ENCODE measurements around the gene ASB6.

Gene ASB6
- 36.5 to 58.6 reads per million in 2 donors for total RNA-seq

DNA sequence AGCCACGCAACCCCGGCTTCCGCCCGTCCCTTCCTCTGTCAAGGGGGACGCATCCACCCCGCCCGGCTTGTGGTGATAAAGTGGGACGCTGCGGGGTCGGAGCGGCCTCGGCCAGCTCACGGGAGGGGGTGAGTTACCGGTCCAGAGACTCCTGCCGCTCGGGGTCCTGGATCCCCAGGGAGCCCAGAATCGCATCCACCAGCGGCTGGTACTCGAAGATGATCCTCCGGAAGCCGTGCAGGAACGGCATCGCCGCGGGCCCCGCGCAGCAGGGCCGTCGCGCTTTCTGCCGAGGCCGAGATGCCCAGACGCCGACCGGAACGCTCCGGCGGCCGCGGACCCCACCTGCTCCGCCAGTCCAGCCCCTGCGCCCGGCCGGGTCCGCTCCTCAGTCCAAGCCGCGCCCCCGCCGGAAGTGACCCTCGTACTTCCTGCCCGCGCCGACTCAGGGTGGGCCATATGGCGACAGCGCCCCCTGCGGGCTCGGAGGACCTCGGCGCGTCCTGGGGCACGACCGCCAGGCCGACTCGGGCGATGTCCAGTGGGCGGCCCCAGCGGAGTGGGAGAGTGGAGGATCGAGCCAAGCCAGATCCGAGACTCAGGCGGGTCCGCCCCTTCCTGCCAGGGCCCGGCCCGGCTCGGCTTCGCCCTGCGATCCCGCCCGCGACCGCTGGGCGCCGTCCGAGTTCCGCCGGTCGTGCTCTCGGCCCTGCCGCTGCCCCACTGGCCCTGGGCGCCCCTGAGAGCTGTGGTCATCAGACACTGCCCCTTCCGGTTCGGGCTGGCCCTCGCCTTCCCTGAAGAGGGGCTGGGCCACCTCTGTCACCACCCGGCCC, at the start of gene ASB6:
Gene ASB6 (minus strand): TSS at position 402 of the 836 bp plus-strand sequence. CDS start 152 bp downstream, at position 250.
- DNase-seq, result peak; percentile 84 to 95 (median 90)

DNA sequence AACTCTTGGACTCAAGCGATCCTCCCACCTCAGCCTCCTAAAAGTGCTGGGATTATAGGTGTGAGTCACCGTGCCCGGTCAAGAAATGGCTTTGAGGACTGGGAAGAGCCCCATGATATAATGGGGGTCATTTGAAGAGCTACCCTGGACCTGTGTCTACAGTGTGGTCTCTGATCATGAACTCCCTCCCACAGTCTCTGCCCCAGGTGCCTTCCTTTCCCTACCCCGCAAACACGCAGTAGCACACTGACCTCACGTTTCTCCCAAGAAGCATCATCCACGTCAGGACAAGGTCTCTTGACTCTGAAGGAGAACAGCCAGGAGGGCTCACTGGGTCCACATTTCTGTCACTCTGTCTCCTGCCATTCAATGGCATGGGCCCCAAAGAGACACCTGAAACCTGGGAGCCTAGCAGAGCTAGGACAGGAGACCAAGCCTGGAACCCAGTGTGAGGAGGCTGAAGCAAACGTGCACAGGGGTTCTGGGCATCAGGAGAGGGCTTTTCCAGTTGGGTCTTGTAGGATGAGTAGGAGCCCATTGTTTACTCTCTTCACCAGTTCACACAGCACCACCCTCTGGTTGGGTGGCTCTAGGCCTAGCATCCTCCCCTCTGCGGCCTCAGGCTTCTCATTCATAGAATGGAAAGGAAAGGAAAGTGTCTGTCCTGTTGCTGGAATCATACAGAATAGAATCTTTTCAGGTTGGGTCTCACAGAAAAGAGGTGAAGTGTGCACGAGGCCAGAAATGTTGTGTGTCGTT, 46.5 kb upstream of the ASB6 start:
- DNase-seq, result no peak

DNA sequence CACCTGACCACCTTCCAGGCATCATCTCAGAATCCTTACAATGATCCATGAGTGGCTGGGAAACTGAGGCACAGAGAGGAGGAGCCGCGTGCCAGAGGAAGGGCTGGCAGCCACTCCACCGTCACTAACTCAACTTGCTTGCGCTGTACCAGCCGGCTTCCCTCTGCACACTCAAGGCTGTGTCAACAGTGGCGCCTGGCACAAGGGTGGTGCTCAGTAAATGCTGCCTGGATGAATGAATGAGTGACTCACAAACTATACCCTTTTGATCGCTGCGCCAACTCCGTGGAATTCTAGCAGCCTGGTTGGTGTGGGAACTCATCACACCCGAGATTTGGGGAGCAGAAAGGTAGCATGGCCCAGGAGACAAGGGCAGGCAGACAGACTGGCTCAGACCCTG, 45.4 kb upstream of the ASB6 start:
- DNase-seq, result no peak

GRCh38 chr9:129686736-129687135, 44.8 kb upstream of the ASB6 start:
- no peak for DNase-seq

DNA sequence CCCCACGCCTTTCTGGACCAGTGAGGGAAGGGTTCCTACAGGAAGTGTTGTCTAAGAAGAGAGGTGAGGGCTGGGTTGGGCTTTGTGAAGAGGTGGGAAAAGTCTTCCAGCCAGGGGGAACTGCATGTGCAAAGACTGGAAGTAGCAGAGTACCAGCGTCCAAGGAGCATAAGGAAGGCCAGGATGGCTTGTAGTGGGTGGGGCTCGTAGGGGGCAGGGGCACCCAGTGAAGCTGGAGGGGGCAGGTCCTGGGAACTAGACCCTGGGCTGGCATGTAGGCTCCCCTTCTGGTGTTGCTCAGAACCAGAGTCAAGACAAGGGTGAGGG, 43.9 kb upstream of the ASB6 start:
- no peak for DNase-seq

DNA sequence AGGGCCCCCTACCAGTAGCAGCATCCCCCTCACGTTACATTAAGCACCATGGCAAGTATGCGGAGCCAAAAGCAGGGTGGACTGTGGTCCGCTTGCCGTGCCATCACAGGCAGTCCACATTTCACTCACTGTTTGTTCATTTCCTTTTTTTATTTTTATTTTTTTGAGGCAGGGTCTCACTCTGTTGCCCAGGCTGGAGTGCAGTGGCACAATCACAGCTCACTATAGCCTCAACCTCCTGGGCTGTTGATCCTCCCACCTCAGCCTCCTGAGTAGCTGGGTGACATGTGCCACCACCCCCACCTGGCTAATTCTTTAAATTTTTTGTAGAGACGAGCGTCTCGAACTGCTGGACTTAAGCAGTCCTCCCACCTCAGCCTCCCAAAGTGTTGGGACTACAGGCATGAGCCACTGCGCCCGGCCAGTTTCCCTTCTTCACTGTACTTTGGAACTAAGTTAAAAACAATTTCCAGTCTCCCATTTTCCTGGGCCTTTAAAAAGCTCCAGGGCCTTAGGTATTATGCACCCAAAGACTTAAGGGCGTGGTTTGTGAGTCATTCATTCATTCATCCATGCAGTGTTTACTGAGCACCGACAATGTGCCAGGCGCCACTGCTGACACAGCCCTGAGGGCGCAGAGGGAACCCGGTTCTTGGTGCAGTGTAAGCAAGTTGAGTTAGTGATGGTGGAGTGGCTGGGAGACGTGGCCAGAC, 43.4 kb upstream of the ASB6 start:
- DNase-seq, result no peak

- no peak for DNase-seq
These were observed 40.4 kb upstream of the ASB6 start for GRCh38 chr9:129682381-129682780.

- no peak for DNase-seq
These were observed 40.0 kb upstream of the ASB6 start for GRCh38 chr9:129681924-129682323.

- DNase-seq, result no peak
These were observed 37.6 kb upstream of the ASB6 start for GRCh38 chr9:129679537-129679936.

DNA sequence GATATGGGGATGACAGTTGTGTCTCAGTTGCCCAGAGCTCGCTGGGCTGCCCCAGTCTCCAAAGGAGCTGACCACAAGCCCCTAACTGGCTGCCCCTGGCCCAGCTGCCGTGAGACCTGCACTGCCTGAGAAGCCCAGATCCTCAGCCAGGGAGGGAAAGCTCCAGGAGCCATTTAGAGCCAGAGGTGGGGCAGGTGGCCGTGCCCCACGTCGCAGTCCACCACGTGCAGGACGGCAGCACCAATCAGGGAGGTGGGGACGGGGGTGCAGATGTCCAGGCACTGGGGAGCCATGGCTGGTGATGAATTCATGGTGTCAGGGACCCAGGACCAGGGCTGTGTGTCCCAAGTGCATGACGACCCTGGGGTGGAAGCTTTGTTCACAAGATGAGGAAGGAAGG, 36.9 kb upstream of the ASB6 start:
- no peak for DNase-seq

GRCh38 chr9:129677456-129677855, 35.5 kb upstream of the ASB6 start:
- DNase-seq, result no peak

- no peak for DNase-seq
These were observed 35.0 kb upstream of the ASB6 start for GRCh38 chr9:129676975-129677374.

DNA sequence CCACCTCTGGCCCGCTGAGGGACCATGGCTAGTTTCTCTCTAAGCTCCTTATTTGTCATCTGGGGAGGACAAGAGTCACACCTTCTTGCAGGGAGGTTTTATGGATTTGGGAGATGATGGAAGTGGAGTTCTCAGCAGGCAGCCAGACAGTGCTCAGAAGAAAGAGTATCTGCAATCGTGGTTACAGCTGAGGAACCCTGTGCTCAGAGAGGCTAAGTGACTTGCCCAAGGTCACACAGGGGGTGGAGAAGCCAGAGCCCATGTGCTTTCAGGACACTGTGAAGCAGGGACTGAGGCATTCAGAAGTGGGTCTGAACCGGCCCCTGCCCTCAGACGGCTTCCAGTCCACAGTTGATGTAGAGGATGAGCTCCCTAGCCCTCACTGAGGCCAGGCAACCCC, 34.3 kb upstream of the ASB6 start:
- no peak for DNase-seq

- no peak for DNase-seq
These were observed 33.7 kb upstream of the ASB6 start for GRCh38 chr9:129675620-129676019.

GRCh38 chr9:129674229-129674628, 32.3 kb upstream of the ASB6 start:
- no peak for DNase-seq

GRCh38 chr9:129673602-129674001, 31.7 kb upstream of the ASB6 start:
- no peak for DNase-seq

DNA sequence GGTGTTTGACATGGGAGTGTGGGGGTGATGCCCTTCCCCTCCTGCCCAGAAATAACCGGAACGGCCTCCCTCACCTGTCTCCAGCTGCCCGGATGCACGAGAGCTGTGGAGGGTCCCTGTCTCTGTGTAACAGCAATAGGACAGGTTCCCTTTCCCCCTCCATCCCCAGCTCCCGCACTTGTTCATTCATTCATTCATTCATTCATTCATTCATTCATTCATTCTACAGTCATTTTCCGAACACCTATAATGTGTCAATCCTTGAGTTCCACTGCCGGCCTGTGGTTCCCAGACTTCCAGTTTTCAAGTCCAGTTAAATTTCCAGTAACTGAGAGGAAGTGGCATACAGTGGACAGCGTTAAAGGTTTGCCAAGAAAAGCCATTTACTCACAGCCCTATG, 30.8 kb upstream of the ASB6 start:
- DNase-seq, result no peak

- no peak for DNase-seq
These were observed 29.6 kb upstream of the ASB6 start for GRCh38 chr9:129671519-129671918.

DNA sequence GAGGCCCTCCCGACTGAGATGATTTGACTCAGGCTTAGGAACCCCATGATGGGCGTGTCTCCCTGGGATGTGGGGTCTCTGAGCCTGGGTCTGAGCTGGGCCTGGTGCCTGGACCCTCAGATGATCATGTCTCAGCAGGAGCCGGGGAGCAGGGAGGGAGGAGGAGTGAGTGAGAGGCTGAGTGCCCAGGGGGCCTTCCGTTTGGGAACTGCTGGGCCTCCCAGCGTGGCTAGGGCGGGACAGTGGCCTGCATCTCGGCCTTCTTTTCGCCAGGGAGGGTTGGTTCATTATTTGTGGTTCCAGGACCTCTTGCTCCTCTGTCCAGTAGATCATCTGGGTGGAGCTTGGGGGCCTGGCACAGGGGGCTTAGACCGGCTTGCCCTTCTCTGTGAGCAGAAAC, 29.1 kb upstream of the ASB6 start:
- no peak for DNase-seq

GRCh38 chr9:129669946-129670345, 28.0 kb upstream of the ASB6 start:
- no peak for DNase-seq

DNA sequence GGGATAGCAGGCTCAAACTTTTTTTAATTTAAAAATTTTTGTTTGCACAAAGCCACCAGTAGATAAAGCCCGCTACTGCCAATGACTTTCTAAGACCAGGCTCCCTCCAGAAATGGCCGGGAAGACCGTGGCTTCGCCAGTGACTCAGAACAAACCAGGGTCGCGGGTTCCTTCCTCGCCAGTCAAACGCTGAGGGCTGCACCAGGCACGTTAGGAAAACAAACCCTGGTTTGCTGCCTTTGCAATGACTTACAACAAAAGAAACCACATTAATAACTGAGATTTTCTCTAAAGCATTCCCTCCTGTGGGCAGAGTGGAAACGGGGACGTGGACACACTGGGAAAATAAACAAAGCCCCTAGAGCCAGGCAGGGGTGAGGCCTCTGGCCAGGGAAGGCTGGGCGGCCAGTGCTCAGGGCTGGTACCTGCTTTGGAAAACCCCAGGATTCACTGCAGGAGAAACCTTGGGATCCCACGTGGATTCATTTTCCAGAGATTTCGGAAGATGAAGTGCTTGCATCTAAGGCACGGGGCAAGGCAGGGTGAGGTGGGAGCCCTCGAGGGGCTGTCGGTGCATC, 27.3 kb upstream of the ASB6 start:
- DNase-seq, result no peak

DNA sequence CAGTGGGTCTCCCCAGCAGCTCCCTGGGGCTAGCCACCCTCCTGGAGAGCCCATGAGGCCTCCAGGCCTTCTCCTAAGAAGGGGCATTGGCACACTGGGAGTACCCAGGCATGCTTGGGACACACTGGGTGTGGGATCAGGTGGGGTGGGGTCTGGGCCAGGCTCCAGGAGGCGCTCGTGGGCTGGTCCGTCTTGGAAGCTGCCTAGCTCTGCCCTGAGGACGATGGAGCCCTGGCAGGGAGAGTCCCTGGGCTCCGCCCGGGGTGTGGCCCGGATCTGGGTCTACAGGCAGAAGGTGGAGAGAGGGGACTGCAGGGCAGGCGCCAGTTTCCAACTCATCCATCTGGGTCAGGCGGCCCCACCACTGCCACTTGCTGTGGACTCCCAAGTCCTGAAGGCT, 25.9 kb upstream of the ASB6 start:
- DNase-seq, result no peak

DNA sequence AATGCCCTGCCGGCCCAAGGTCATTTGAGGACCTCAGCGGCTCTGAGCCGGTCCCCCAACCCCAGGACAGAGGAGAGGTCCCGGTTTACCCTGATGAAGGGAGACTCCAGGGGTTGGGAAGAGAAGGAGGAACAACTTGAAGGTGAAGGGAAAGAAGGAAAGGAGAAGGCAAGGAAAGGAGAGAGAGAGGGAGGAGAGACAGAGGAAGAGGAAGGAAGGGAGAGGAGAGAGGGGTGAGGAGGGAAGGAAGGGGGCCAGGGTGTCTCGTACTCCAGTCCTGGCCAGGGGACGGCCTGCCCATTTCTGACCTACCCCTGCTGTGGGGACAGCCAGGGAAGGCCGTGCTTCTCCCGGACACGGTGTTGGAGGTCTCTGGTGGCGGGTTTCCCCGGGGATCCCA, 25.4 kb upstream of the ASB6 start:
- DNase-seq, result no peak
